NCI-H748 (cell line): ENCODE data around the gene MLLT10.
"Not testable (repeated sequence)": the region's sequence is repeated elsewhere in the genome, so short reads cannot be mapped to it uniquely, and the experiment has no call there.

ENCODE experiments used
- DNase-seq: peaks from one replicate; lab custom pipeline; 2025; ENCODE audit not compliant: unreplicated experiment; lab: John Stamatoyannopoulos, UW

The MLLT10 gene

DNA sequence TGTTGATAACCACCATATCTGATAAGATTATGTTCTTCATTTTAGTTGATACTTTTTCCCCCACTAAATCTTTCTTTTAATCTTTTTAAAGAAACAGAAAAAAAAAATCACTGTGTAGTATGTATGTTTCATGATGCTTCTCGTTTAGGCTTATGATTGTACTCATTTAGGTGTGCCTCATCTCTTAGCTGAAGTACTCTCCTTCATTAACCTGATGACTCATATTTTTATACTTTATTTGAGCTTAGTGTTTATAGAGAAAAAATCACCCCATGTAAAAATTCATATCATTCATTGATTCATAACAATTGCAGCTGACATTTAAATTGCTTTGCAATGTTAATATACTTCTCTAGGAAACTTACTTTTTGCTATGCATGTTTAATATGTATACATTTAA is 158.9 kb downstream of the MLLT10 start:
- no peak for DNase-seq

DNA sequence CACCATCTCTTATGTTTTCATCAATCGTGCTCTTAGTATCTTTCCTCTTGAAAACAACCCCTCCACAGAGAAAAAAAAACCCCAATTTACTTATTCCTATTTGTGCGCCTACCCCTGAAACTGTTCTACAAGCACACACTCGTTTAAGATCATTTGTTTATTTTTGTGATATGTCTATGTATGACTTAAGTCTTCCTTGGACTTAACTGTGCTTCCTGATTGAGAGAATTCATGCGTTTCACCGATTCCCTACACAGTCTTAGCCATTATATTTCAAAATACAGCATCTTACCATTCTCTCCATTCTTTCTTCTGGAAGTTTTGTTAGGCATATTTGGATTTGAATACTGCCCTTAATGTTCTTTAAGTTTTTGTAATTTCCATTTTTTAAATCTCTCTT is 159.4 kb downstream of the MLLT10 start:
- DNase-seq: no peak

DNA sequence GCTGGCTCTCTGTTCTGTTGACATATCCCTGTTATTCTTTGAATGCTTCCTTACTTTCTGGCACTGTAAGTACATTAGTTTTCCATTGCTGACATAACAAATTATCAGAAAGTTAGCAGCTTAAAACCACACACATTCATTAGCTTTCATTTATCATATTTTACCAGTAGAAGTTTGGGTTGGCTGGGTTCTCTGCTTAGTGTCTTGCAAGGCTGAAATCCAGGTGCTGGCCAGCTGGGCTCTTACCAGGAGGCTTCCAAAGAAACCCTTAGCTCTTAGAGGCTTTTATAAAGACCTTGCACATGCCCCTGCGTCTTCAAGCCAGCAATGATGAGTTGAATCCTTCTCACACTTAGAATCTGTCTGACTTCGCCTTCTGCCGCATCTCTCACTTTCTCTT is 160.6 kb downstream of the MLLT10 start:
- DNase-seq: no peak

DNA sequence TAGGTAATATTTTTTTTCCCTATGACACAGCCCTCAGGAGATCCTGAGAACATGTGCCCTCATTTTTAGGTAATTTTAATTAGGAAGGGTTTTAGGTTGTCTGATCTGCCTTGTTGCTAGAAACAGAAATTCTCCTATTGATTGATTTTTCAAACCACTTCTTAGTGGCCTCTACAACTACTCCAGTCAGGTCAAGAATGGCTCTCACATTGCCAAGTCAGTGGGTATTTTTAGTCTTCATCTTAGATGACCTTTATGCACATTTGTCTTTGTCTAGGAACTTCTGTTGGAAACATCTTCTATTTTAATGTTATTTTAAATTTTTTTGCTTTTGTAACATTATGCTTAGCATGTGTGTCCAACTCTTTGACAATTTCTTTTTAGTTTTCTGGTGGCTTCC is 162.3 kb downstream of the MLLT10 start:
- no peak for DNase-seq

DNA sequence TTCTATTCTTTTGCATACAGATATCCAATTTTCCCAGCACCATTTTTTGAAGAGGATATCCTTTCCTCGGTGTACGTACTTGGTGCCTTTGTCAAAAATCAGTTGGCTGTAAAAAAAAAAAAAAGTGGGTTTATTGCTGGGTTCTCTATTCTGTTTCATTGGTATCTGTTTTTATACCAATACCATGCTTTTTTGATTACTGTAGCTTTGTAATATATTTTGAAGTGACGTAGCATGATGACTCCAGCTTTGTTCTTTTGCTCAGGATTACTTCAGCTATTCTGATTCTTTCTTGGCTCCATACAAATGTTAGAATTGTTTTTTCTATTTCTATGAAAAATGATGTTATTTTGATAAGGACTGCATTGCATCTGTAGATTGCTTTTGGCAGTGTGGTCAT is 165.5 kb downstream of the MLLT10 start:
- no peak for DNase-seq

DNA sequence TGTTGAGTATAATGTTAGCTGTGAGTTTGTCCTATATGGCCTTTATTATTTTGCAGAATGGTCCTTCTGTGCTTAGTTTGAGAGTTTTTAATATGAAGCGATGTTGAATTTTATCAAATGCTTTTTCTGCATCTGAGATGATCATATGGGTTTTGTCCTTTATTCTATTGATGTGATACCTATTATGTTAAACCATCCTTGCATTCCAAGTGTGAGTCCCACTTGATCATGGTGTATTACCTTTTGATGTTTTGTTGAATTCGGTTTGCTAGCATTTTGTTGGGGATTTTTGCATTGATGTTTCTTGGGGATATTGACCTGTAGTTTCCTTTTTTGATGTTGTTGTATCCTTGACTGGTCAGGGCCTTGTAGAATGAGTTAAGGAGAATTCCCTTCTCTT is 166.4 kb downstream of the MLLT10 start:
- DNase-seq: no peak

DNA sequence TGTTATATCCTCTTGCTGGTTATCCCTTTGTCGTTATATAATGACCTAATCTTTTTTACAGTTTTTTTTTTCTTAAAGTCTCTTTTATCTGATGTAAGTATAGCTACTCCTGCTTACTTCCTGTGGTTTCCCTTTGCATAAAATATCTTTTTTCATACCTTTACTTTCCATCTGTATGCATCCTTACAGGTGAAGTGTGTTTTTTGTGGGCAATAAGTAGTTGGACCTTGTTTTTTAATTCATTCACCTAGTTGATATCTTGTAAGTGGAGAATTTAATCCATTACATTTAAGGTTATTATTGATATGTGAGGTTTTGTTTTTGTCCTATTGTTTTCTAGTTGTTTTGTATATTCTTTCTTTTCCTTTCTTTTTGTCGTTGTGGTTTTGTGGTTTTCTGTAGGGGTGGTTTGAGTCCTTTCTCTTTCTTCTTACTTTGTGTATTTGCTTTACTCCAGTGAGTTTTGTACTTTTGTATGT is 168.6 kb downstream of the MLLT10 start:
- DNase-seq: no peak

DNA sequence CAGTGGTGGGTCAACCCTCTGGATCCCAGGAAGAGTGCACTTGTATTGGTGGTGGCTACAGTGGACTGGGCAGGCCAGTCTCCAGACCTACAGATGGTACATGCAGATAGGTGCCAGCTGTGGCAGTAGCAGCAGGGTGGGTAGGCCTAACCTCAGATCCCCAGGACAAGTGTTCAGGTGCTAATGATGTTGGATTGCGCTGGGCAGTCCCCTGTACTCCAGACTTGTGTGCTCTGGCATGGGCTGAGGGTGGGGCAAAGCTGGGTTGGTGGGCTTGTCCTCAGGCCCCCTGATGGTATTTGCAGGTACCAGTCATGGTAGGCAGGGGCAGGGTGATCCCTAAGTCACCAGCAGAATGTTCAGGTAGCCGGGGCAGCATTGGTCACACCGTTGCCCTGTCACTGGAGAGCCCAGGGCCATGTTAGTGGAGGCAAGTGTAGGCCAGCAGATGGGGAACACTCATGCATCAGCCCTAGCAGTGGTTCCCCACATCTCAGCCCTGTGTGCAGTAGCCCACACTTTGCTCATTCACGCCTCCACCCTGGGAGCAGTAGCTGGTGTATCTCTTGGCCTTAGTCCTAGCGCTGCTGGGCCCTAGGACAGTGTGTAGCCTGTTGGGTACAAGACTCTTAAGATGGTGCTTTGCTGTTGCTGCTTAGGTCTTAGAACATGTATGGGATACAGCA is 171.3 kb downstream of the MLLT10 start:
- DNase-seq: no peak

DNA sequence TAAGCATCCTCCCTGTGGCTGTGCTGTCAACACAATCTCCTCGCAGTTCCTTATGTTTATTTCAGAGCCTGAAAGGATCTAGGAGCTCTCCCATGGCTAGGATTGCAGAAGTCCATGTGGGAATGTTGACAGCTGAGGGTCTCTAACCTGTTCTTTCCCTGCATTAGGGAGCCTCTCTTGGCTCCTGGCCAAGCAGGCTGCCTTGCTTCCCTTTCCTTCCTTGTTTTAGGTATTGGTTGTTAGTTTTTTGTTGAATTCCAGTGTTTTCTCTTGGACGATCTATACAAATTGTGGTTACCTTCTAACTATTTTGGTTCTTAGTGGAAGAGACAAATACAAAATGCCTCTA is 171.8 kb downstream of the MLLT10 start:
- peak; percentile 4 for DNase-seq

DNA sequence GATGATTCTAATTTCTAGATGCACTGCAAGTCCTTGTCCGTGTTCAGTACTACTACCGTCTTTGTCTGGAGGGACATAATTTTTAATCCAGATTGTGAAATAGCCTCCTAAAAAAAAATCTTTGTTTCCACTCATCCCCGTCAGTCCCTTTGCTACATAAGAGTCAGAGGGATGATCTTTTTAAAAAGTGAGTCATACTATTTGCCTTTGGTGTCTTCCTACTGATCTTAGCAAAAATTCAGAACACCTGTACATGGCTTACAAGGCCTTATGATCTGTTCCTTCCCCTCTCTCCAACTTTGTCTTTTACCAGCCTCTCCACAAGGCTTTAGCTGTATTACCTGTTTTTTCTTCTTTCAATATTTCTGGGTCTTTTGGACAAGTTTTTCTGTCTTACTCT is 173.5 kb downstream of the MLLT10 start:
- no peak for DNase-seq

DNA sequence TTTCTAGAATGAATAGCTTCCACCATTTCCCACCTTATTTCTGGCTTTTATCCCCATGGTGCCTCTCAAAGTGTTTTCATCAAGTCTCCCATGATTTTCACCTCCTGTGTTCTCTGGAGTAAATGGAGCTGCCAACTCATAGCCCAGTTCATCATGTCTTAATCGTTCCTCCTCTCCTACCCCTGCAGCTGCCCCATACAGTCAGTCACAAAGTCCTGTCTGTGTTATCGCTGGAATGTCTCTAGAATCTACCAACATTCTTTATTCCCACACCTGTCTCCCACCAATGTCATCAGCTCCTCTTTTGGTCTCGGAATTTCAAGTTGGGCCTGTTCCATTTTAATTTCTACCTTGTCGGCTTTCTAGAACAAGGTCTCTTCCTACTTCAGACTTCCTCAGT is 178.9 kb downstream of the MLLT10 start:
- DNase-seq: no peak

DNA sequence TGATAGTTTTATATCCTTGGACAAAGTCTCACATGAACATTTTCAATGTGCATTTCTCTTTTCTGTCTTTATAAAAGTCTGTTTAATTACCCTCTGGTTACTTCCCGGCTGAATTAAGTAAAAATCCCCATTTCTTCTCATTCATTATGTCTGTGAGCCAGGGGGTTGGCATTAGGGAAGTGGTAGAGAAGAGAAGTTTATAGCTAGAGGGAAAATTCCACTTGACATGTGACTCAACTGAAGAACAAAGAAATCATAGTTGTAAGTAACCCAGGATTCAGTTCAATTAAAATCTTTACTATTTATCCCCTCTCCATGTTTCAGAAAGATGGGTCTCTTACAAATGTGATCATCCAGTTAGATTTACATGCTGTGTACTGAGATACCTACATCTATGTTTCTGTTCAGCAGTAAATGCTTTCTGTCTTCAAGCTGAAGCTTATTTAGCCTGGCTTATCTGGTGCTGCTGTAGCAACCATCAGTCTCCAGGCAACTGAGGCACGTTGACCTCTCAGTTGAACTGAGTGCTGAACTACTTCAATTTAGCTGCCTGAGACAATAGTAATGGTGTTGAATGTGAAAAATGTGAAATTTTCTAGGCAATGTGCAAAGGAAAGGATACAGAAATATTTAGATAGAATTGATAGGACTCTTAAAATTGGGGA is 181.6 kb downstream of the MLLT10 start:
- DNase-seq: no peak

DNA sequence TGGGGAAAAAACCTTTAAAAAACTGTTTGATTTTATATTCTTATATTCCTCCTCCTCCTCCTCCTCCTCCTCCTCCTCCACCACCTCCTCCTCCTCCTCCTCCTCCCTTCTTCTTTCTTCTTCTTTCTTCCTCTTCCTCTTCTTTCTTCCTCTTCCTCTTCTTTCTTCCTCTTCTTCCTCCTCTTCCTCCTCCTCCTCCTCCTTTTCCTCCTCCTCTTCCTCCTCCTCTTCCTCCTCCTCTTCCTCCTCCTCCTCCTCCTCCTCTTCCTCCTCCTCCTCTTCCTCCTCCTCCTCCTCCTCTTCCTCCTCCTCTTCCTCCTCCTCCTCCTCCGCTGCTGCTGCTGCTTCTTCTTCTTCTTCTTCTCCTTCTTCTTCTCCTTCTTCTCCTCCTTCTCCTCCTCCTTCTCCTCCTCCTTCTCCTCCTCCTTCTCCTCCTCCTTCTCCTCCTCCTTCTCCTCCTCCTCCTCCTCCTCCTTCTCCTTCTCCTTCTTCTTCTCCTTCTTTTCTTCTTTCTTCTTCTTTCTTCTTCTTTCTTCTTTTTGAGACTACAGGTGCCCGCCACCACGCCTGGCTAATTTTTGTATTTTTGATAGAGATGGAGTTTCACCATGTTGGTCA is 183.5 kb downstream of the MLLT10 start:
- DNase-seq: not testable (repeated sequence)

DNA sequence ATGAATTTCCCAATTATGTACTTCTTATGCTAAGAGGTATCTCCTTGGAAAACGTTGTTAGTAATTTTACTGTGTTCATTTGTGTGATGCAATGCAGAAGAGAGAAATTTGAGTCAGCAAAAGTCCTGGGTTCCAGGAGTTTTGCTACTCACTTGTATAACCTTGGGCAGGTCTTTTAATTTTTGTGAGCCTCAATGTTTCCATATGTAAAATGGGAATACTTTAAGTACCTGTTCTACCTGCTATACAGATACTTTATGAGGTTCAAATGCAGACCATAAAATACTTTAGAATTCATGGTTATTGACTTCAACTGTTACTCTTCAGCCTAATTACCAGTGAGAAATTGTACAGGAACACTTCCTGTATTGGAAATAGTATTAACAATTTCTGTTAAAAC is 185.5 kb downstream of the MLLT10 start:
- no peak for DNase-seq

DNA sequence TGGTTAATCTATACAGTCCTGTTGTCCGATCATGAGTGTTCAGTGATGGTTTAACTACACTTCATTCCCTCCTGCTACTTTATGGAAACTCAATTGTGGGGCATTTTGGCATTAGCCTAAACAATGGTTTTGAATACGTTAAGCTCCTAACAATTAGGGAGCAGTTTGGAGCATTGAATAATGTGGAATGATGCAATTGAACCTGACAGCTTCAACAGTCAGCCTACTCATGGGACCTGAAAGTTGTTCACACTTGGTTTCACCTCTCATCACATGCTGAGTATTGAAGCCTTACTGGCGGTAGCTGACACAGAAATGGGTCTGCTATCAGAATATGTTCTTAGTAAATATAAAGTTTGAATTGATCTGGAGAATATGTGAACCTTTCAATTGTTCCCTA is 186.1 kb downstream of the MLLT10 start:
- DNase-seq: no peak

DNA sequence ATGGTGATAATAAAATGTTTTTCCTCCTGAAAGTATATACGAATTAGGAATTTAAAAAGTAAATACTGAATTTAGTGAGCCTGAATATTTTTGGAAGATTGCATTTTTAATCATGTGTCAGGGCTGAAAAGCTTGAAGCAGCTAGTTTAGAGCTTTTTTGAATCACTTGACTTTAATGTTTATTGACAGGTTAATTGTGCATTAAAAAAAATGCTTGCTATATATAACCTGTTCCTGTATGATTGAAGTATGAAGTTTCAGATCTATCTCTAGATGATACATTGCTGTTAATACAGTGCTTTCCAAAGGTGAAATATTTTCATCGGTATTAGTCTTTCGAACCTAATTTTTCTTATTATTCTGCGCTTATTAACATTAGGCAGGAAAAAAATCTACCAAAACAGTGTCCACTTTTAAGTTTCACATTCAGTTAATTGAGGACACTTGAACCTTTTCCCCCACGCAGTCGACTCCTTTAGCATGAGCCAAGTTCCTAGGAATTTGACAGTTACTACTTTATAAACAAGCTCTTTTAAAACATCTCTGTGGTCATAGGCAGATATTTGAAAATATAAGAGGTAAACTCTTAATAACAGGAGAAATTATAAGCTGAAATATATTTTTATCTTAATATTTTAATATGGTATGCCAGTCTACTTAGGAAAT is 187.1 kb downstream of the MLLT10 start:
- DNase-seq: no peak

DNA sequence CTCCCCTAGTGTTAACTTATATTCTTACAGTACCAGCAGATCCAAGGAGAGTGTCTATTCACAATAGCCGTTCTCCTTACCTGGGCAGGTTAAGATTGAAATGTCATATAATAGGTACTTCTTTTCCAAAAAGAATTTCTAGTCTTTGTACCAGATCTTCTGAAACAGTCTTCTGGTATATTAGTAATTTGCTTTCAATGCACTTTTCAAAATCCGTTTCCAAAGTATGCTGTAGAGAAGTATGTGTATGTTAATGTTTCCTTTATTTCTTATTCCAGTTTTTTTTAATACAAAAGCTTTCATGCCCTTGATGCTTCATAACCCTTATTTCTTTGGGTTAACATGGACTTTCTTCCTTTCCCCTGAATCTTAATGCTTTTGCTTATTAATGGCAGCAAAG is 188.2 kb downstream of the MLLT10 start:
- no peak for DNase-seq

DNA sequence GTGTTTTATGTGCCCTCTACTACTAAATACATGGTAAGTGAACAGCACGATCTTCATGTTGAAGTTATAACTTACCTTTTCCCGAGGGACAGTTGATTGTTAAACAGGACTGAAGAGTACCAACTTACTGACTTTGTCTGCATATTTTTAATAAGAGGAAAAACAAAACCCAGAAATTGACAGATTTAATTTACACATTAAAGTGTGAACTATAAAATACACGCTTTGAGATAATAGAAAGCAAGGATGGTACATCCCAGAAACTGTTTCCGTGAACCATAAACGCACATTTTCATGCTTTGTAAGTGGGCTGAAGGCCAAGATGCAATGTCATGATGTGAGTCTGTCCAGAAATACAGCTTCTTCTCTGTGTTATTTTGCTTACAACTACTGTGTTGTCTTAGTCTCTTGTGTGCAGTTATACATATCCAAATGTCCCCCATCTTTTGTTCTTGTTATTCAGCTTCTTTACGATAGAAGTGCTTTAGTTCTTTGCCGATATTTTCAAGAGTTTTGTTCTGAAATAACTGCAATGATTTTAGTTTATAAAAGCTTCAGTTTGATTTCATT is 190.1 kb downstream of the MLLT10 start:
- DNase-seq: peak; percentile 7

DNA sequence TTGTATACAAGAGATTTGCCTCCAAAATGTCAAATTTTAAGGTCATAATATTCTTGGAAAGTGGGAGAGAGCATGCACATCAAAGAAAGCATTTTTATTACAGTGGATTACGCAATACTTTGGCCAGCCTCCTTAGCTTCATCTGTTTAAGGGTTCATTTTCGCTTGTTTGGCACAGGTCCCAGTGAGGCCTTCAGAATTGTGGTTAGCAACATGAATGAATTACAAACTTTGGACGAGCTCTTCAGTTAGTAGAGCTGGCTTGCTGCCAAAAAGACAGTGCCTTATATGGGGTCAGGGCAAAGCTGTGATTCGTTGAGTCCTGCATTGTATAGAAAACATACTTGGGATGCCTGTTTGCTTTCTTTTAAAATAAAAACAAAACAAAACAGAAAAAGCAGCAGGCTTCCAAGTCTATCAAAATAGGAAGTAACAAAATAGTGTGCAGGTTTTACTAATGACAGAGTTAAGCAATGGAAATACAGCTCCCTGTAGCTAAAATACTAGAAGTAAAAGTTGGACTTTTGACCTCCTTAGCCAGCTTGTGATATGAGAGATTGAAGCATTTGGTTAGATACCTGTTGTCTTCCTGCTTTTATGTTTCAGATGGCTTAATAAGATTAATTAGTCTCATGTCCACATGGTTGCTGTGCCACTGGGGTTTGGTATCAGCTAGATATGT is 190.8 kb downstream of the MLLT10 start:
- peak; percentile 97 for DNase-seq

DNA sequence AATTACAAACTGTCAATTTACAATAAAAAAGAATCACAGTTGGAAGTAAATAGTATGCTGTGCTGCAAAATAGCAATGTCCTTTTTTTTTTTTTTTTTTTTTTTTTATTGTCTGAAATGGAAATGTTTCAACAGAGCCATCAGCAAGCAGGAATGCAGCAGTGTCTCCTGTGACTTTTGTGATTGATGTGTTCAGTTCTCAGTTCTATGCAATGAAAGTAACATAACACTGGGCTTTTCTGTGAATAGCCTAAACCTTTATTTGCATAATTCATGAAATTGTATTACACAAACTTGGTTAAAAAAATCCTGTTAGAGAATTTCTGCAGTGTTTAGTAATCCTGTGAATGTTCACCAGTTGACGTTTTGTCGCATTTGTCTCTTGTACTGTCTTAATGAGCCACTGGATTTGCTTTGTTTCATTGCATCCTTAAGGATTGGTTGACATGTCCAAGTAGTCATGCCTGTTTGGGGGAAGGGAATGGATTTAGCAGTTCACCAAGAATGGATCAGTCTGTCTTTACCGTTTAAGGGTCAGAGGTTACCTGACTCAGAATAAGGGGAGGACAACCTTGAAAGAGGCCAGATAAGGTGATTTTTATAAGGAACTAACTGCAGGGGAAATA is 192.7 kb downstream of the MLLT10 start:
- DNase-seq: no peak
